Activated CD8-positive, alpha-beta T cell treated with anti-CD3 and anti-CD28 coated beads for 36 hours (primary cell): ENCODE measurements around the gene TUBB4B. TPM values are rescaled to one million over a fixed set of nuclear protein-coding genes. Genes with fewer than 3 reads are reported as not detected.
A peak's percentile ranks its signal among the peaks of the same experiment; 100 is the strongest.
"Not testable (repeated sequence)": the region's sequence is repeated elsewhere in the genome, so short reads cannot be mapped to it uniquely, and the experiment has no call there.

Experiments
- ATAC-seq: fragments of 200-7000 bp; cut with Tn5 transposase; one replicate; pipeline ENCODE4 v1.10.0; 2021; ENCODE audit warnings: mild to moderate bottlenecking, moderate library complexity
- CTCF ChIA-PET: fragments of 350-600 bp; sonication (Branson Sonifier 250); formaldehyde crosslinking; loops from one replicate; lab custom pipeline; 2021; ENCODE audit warnings: antibody characterized with exemption; lab: Charles Lee
- POLR2A ChIA-PET: fragments of 350-600 bp; sonication (Branson Sonifier 250); formaldehyde crosslinking; loops from one replicate; lab custom pipeline; 2021; ENCODE audit warnings: antibody characterized with exemption; lab: Charles Lee
- DNase-seq: peaks from one replicate; pipeline ENCODE4 v3.0.0-alpha.2; 2020
- H3K27ac Mint-ChIP-seq: one replicate; pipeline ENCODE4 v1.8.0; 2021; ENCODE audit warnings: mild to moderate bottlenecking, mixed read lengths
- H3K27me3 Mint-ChIP-seq: one replicate; pipeline ENCODE4 v1.8.0; 2021; ENCODE audit warnings: mixed read lengths
- H3K36me3 Mint-ChIP-seq: one replicate; pipeline ENCODE4 v1.8.0; 2021; ENCODE audit warnings: low read depth, mixed read lengths
- H3K4me1 Mint-ChIP-seq: one replicate; pipeline ENCODE4 v1.8.0; 2021; ENCODE audit warnings: low read depth, mixed read lengths
- H3K4me3 Mint-ChIP-seq: one replicate; pipeline ENCODE4 v1.8.0; 2021; ENCODE audit warnings: mild to moderate bottlenecking, moderate library complexity, mixed read lengths
- H3K9me3 Mint-ChIP-seq: one replicate; pipeline ENCODE4 v1.8.0; 2021; ENCODE audit warnings: mixed read lengths
- intact Hi-C: fragments of 100-400 bp; cut with micrococcal nuclease; formaldehyde crosslinking; loops from one replicate; pipeline ENCODE4 v1.10.0; 2022
- total RNA-seq, 2 experiments: library from RNA; stranded (reverse); gene quantifications; one replicate each; pipeline ENCODE4 v1.2.3, GENCODE V29; 2021
- TF ChIP-seq, protein P1 (sequence below): fragments of 200-600 bp; IDR thresholded peaks from one replicate; pipeline ENCODE4 v1.8.0; 2022; ENCODE audit warnings: antibody characterized with exemption, mild to moderate bottlenecking

The TUBB4B gene
- total RNA-seq, 2 experiments from 2014 or later: 228 to 230 TPM

DNA sequence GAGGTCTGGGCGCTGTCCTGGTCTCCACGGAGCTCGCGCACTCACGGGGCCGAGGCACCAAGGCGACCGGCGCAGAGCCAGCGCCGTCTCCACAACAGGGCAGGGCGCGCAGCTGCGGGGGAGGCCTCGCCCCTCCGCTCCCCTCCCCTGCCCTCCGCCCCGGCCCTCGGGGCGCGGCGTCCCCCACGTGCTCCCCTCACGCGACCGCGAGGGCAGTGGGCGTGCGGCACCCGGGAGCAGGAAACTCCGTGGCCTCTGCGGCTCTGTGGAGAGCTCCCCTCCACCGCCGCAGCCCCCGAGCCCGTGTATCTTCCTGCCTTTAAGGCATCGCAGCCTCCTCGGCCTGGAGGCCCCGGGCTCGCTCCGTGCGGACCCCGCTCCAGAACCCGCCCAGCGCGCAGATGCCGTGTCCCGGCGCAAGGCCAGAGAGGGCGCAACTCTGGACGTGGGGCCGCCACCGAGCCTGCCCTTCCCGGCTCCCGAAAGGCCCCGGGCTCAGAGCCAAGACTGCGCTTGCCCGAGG, 708 bp upstream of the TUBB4B start:
- no peaks in the 10 kb centered on the region for H3K9me3 Mint-ChIP-seq
- ATAC-seq (peak; percentile 23), DNase-seq (peak; percentile 71)
- POLR2A ChIA-PET: interaction anchor here (0.6 to 7.6 kb wide), 27 partner anchors 9 to 343 kb away, joined by 3 to 113 read pairs (median 4); partner anchors contain the start of genes CYSRT1, NELFB, RNF208 and SLC34A3
- H3K4me3 Mint-ChIP-seq: peak overlapping the region; percentile 88
- peaks cover under 1% of the 10 kb centered on the region for H3K27me3 Mint-ChIP-seq
- CTCF ChIA-PET: interaction anchor here (0.9 to 3.1 kb wide), 9 partner anchors 12 to 170 kb away, joined by 3 to 11 read pairs (median 4); partner anchors contain the start of genes NELFB, RNF224, SAPCD2 and SSNA1
- intact Hi-C loops: no loop called here
- TF ChIP-seq, protein P1, sequence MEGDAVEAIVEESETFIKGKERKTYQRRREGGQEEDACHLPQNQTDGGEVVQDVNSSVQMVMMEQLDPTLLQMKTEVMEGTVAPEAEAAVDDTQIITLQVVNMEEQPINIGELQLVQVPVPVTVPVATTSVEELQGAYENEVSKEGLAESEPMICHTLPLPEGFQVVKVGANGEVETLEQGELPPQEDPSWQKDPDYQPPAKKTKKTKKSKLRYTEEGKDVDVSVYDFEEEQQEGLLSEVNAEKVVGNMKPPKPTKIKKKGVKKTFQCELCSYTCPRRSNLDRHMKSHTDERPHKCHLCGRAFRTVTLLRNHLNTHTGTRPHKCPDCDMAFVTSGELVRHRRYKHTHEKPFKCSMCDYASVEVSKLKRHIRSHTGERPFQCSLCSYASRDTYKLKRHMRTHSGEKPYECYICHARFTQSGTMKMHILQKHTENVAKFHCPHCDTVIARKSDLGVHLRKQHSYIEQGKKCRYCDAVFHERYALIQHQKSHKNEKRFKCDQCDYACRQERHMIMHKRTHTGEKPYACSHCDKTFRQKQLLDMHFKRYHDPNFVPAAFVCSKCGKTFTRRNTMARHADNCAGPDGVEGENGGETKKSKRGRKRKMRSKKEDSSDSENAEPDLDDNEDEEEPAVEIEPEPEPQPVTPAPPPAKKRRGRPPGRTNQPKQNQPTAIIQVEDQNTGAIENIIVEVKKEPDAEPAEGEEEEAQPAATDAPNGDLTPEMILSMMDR: no peak
- H3K27ac Mint-ChIP-seq: no peak overlapping the region
- peaks cover 34% of the 10 kb centered on the region for H3K4me1 Mint-ChIP-seq
- H3K36me3 Mint-ChIP-seq: peaks cover 27% of the 10 kb centered on the region

DNA sequence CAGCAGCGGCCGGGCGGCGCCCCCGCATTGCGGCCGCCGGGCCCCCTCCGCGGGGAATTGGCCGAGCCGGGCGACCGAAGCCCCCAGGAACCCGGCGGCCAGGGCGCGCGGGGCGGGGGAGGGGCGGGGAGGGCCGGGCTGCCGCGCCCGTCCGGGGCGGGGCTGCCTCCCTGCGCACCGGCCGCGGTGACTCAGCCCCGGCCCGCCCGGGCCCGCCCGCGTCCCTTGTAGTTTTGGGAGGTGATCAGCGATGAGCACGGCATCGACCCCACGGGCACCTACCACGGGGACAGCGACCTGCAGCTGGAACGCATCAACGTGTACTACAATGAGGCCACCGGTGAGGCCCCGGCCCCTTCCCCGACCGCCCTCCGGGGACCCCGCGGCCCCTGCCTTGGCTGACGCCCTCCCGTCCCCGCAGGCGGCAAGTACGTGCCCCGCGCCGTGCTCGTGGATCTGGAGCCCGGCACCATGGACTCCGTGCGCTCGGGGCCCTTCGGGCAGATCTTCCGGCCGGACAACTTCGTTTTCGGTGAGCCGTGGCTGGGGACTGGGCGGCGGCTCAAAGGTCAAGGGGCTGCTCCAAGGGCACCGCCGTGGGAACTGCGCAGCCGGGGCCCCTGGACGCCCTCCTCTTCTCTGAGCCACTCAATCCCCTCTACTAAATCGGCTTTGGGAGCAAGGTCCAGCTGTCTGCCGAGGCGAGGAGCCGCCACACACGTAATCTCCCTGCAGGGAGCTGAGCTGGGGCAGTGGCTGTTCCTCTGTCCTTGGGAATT, 592 bp downstream of the TUBB4B start:
- H3K4me3 Mint-ChIP-seq: peak overlapping the region; percentile 88
- H3K27me3 Mint-ChIP-seq: no peaks in the 10 kb centered on the region
- H3K36me3 Mint-ChIP-seq: peaks cover 27% of the 10 kb centered on the region
- no peaks in the 10 kb centered on the region for H3K9me3 Mint-ChIP-seq
- TF ChIP-seq, protein P1: no peak
- intact Hi-C loops: no loop called here
- peak; percentile 74 for DNase-seq
- peak; percentile 15 for ATAC-seq
- H3K27ac Mint-ChIP-seq: no peak overlapping the region
- H3K4me1 Mint-ChIP-seq: peaks cover 34% of the 10 kb centered on the region
- CTCF ChIA-PET: interaction anchor here (1.2 to 3.1 kb wide), 6 partner anchors 13 to 172 kb away, joined by 3 to 11 read pairs (median 6); partner anchors contain the start of genes NELFB, RNF224, SAPCD2 and SSNA1
- POLR2A ChIA-PET: interaction anchor here (0.8 to 7.6 kb wide), 15 partner anchors 8 to 222 kb away, joined by 3 to 113 read pairs (median 4); partner anchors contain the start of genes CYSRT1, NDOR1, NELFB and RNF208

DNA sequence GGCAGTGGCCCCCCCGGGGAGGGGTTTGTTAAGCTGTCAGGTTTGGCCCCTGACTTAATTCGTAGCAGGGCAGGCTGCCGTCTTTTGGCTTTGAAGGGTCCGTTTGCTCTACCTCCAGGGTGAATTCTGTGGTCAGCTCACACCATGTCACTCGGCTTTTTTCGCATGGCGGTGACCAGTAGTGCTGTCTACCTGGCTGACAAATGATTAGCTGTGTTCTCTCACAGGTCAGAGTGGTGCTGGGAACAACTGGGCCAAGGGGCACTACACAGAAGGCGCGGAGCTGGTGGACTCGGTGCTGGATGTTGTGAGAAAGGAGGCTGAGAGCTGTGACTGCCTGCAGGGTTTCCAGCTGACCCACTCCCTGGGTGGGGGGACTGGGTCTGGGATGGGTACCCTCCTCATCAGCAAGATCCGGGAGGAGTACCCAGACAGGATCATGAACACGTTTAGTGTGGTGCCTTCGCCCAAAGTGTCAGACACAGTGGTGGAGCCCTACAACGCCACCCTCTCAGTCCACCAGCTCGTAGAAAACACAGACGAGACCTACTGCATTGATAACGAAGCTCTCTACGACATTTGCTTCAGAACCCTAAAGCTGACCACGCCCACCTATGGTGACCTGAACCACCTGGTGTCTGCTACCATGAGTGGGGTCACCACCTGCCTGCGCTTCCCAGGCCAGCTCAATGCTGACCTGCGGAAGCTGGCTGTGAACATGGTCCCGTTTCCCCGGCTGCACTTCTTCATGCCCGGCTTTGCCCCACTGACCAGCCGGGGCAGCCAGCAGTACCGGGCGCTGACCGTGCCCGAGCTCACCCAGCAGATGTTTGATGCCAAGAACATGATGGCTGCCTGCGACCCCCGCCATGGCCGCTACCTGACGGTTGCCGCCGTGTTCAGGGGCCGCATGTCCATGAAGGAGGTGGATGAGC, 1.4 kb downstream of the TUBB4B start:
- peaks cover 28% of the 10 kb centered on the region for H3K4me1 Mint-ChIP-seq

DNA sequence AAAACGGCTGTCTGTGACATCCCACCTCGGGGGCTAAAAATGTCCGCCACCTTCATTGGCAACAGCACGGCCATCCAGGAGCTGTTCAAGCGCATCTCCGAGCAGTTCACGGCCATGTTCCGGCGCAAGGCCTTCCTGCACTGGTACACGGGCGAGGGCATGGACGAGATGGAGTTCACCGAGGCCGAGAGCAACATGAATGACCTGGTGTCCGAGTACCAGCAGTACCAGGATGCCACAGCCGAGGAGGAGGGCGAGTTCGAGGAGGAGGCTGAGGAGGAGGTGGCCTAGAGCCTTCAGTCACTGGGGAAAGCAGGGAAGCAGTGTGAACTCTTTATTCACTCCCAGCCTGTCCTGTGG, 2.2 kb downstream of the TUBB4B start:
- Mint-ChIP-seq H3K4me1 (peaks cover 27% of the 10 kb centered on the region), H3K4me3 (peak overlapping the region; percentile 27), H3K36me3 (peaks cover 27% of the 10 kb centered on the region)
- H3K27ac Mint-ChIP-seq, CTCF ChIA-PET, ATAC-seq, DNase-seq, H3K27me3 Mint-ChIP-seq, intact Hi-C loops, H3K9me3 Mint-ChIP-seq: not testable (repeated sequence)
- POLR2A ChIA-PET: interaction anchor here (1.2 to 7.6 kb wide), 3 partner anchors 11 to 34 kb away, joined by 3 to 113 read pairs (median 7); partner anchors contain the start of genes NELFB, STPG3 and TOR4A

More for the DNA sequence above, 1.4 kb downstream of the TUBB4B start:
- CTCF ChIA-PET: interaction anchor here (3.1 kb wide), 1 partner anchor 12 kb away, joined by 11 read pairs; the partner anchor contains the start of gene NELFB
- H3K27ac Mint-ChIP-seq: peak overlapping the region; percentile 66
- no peaks in the 10 kb centered on the region for H3K9me3 Mint-ChIP-seq
- intact Hi-C loops: no loop called here
- TF ChIP-seq, protein P1: no peak
- H3K36me3 Mint-ChIP-seq: peaks cover 27% of the 10 kb centered on the region
- H3K4me3 Mint-ChIP-seq: peak overlapping the region; percentile 80
- DNase-seq: no peak
- ATAC-seq: no peak
- no peaks in the 10 kb centered on the region for H3K27me3 Mint-ChIP-seq
- POLR2A ChIA-PET: interaction anchor here (0.5 to 7.6 kb wide), 12 partner anchors 12 to 385 kb away, joined by 3 to 113 read pairs (median 3); partner anchors contain the start of genes CYSRT1, NDOR1, NELFB and RNF208
